ENCODE results near the gene ANKS6.

GRCh38 chr9:98771209-98771874, 25.0 kb downstream of the ANKS6 start:
- TF ChIP-seq CTCF (IDR thresholded peaks at IDR 0.05 in 2 of 3, conservative IDR thresholded peaks at IDR 0.05 in 1 of 3; ENCODE audit: borderline replicate concordance in 1 of 3, insufficient read depth in 1 of 3, low read depth in 2 of 3, low read length in 2 of 3): no peak
- TF ChIP-seq CBX3 (IDR thresholded peaks at IDR 0.05; ENCODE audit: low read depth): no peak
- TF ChIP-seq JUND (IDR thresholded peaks at IDR 0.05): no peak
- TF ChIP-seq ZNF274 (IDR thresholded peaks at IDR 0.05; ENCODE audit: low read depth, low read length): no peak
- TF ChIP-seq POLR2AphosphoS5 (IDR thresholded peaks at IDR 0.05; ENCODE audit: low read depth, low read length): no peak
- TF ChIP-seq EZH2phosphoT487 (IDR thresholded peaks at IDR 0.05; ENCODE audit: borderline replicate concordance): no peak
- TF ChIP-seq POLR2A (IDR thresholded peaks at IDR 0.05; ENCODE audit: borderline replicate concordance, extremely low read depth, insufficient read depth, insufficient read length): no peak

Data from HCT116 (cell line).